ENCODE results near the gene IGF2BP1. TPM values are rescaled to one million over a fixed set of nuclear protein-coding genes. Genes with fewer than 3 reads are reported as not detected.

IGF2BP1 gene
- total and polyA plus RNA-seq, 2 of the 8 experiments (the other 6 are each of a cell fraction or from before 2014, with no cell fraction given), result 41.6 to 513 TPM

DNA sequence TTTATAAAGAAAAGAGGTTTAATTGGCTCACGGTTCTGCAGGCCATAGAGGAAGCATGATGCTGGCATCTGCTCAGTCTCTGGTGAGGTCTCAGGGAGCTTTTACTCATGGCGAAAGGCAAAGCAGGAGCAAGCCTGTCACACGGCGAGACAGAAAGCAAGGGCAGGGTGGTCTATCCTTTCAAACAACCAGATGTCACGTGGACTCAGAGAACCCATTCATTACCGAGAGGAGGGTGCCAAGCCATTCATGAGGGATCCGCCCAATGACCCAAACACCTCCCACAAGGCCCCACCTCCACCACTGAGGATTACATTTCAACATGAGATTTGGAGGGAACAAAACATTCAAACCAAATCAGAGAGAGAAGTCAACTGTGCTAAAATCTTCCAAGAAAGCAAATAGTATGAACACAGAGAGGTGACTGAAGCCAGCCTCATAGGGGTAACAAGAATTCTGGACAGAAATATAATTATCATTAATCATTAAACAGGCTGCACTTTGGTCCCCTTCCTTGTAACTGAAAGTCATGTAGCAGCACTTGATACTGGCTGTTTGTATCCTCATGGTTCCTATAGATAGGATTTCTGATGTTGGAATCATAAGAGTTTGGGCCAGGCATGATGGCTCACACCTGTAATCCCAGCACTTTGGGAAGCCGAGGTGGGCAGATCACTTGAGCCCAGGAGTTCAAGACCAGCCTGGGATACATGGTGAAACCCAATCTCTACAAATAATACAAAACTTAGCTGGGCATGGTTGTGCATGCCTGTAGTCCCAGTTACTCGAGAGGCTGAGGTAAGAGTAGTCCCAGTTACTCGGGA is 82.9 kb downstream of the IGF2BP1 start (continued):
- no peak for TF ChIP-seq RXRA (IDR thresholded peaks at IDR 0.05; ENCODE audit: insufficient read depth, low read depth, low read length)
- no peak for TF ChIP-seq TAF1 (IDR thresholded peaks at IDR 0.05; ENCODE audit: low read depth, low read length)
- no peak for TF ChIP-seq YY1 (IDR thresholded peaks at IDR 0.05; ENCODE audit: low read depth, low read length)
- TF ChIP-seq, protein P1, sequence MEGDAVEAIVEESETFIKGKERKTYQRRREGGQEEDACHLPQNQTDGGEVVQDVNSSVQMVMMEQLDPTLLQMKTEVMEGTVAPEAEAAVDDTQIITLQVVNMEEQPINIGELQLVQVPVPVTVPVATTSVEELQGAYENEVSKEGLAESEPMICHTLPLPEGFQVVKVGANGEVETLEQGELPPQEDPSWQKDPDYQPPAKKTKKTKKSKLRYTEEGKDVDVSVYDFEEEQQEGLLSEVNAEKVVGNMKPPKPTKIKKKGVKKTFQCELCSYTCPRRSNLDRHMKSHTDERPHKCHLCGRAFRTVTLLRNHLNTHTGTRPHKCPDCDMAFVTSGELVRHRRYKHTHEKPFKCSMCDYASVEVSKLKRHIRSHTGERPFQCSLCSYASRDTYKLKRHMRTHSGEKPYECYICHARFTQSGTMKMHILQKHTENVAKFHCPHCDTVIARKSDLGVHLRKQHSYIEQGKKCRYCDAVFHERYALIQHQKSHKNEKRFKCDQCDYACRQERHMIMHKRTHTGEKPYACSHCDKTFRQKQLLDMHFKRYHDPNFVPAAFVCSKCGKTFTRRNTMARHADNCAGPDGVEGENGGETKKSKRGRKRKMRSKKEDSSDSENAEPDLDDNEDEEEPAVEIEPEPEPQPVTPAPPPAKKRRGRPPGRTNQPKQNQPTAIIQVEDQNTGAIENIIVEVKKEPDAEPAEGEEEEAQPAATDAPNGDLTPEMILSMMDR (IDR thresholded peaks at IDR 0.05; ENCODE audit: control extremely low read depth in 1 of 3, insufficient read depth in 1 of 3, low read depth in 1 of 3, low read length in 3 of 3), result no peak
- TF ChIP-seq KDM4A (IDR thresholded peaks at IDR 0.05; ENCODE audit: low read depth, low read length, severe bottlenecking), result no peak
- no peak for TF ChIP-seq PHF8 (conservative IDR thresholded peaks at IDR 0.05; ENCODE audit: low read depth, low read length)
